Activated CD8-positive, alpha-beta T cell treated with anti-CD3 and anti-CD28 coated beads for 36 hours (primary cell): Measurements from ENCODE around the gene MAS1. TPM values are rescaled to one million over a fixed set of nuclear protein-coding genes. Genes with fewer than 3 reads are reported as not detected.

ENCODE experiments used
- ATAC-seq: fragments of 200-7000 bp; cut with Tn5 transposase; one replicate; pipeline ENCODE4 v1.10.0; 2021; ENCODE audit warnings: mild to moderate bottlenecking, moderate library complexity
- CTCF ChIA-PET: fragments of 350-600 bp; sonication (Branson Sonifier 250); formaldehyde crosslinking; loops from one replicate; lab custom pipeline; 2021; ENCODE audit warnings: antibody characterized with exemption; lab: Charles Lee
- POLR2A ChIA-PET: fragments of 350-600 bp; sonication (Branson Sonifier 250); formaldehyde crosslinking; loops from one replicate; lab custom pipeline; 2021; ENCODE audit warnings: antibody characterized with exemption; lab: Charles Lee
- DNase-seq: peaks from one replicate; pipeline ENCODE4 v3.0.0-alpha.2; 2020
- H3K27ac Mint-ChIP-seq: one replicate; pipeline ENCODE4 v1.8.0; 2021; ENCODE audit warnings: mild to moderate bottlenecking, mixed read lengths
- H3K27me3 Mint-ChIP-seq: one replicate; pipeline ENCODE4 v1.8.0; 2021; ENCODE audit warnings: mixed read lengths
- H3K36me3 Mint-ChIP-seq: one replicate; pipeline ENCODE4 v1.8.0; 2021; ENCODE audit warnings: low read depth, mixed read lengths
- H3K4me1 Mint-ChIP-seq: one replicate; pipeline ENCODE4 v1.8.0; 2021; ENCODE audit warnings: low read depth, mixed read lengths
- H3K4me3 Mint-ChIP-seq: one replicate; pipeline ENCODE4 v1.8.0; 2021; ENCODE audit warnings: mild to moderate bottlenecking, moderate library complexity, mixed read lengths
- H3K9me3 Mint-ChIP-seq: one replicate; pipeline ENCODE4 v1.8.0; 2021; ENCODE audit warnings: mixed read lengths
- CTCF ChIP-seq: fragments of 200-600 bp; IDR thresholded peaks from one replicate; pipeline ENCODE4 v1.8.0; 2022; ENCODE audit warnings: antibody characterized with exemption, mild to moderate bottlenecking
- intact Hi-C: fragments of 100-400 bp; cut with micrococcal nuclease; formaldehyde crosslinking; loops from one replicate; pipeline ENCODE4 v1.10.0; 2022
- total RNA-seq, 2 experiments: library from RNA; stranded (reverse); gene quantifications; one replicate each; pipeline ENCODE4 v1.2.3, GENCODE V29; 2021

MAS1 gene
- total RNA-seq, 2 experiments from 2014 or later = not detected

- Mint-ChIP-seq H3K36me3 (no peaks in the 10 kb centered on the region), H3K9me3 (no peaks in the 10 kb centered on the region), H3K4me1 (peaks cover 21% of the 10 kb centered on the region), H3K27ac (no peak overlapping the region), H3K27me3 (no peaks in the 10 kb centered on the region), H3K4me3 (no peak overlapping the region)
- CTCF ChIA-PET = no interaction called here
- no peak for TF ChIP-seq CTCF
- intact Hi-C loops = no loop called here
- DNase-seq (no peak), ATAC-seq (no peak)
- POLR2A ChIA-PET = no interaction called here
Observed at GRCh38 chr6:159926542-159927203, 35.9 kb downstream of the MAS1 start.

- CTCF ChIA-PET = interaction anchor here (1.0 to 1.9 kb wide), 3 partner anchors 39 to 203 kb away, joined by 3 to 5 read pairs (median 3); partner anchors contain the start of gene MAS1
- POLR2A ChIA-PET = interaction anchor here (0.7 to 1.3 kb wide), 4 partner anchors 9 to 140 kb away, joined by 3 to 5 read pairs (median 3); partner anchors contain the start of gene TCP1
- Mint-ChIP-seq H3K27me3 (no peaks in the 10 kb centered on the region), H3K36me3 (no peaks in the 10 kb centered on the region), H3K27ac (peak overlapping the region; percentile 48), H3K4me1 (peaks cover 28% of the 10 kb centered on the region), H3K9me3 (no peaks in the 10 kb centered on the region), H3K4me3 (no peak overlapping the region)
- no peak for TF ChIP-seq CTCF
- ATAC-seq (peak; percentile 26), DNase-seq (peak; percentile 37)
- intact Hi-C loops = no loop called here
Observed at GRCh38 chr6:159929819-159930218, 39.0 kb downstream of the MAS1 start.

GRCh38 chr6:159931112-159931511, 40.3 kb downstream of the MAS1 start:
- Mint-ChIP-seq H3K27ac (no peak overlapping the region), H3K36me3 (no peaks in the 10 kb centered on the region), H3K4me1 (peaks cover 28% of the 10 kb centered on the region), H3K27me3 (no peaks in the 10 kb centered on the region), H3K4me3 (no peak overlapping the region), H3K9me3 (no peaks in the 10 kb centered on the region)
- intact Hi-C loops = no loop called here
- POLR2A ChIA-PET = interaction anchor here (1.1 kb wide), 1 partner anchor 37 kb away, joined by 5 read pairs; no protein-coding TSS in a partner anchor
- CTCF ChIA-PET = interaction anchor here (0.6 to 1.9 kb wide), 4 partner anchors 37 to 204 kb away, joined by 3 to 5 read pairs (median 4); partner anchors contain the start of gene MAS1
- DNase-seq (peak; percentile 33), ATAC-seq (peak; percentile 84)
- TF ChIP-seq CTCF = no peak

DNA sequence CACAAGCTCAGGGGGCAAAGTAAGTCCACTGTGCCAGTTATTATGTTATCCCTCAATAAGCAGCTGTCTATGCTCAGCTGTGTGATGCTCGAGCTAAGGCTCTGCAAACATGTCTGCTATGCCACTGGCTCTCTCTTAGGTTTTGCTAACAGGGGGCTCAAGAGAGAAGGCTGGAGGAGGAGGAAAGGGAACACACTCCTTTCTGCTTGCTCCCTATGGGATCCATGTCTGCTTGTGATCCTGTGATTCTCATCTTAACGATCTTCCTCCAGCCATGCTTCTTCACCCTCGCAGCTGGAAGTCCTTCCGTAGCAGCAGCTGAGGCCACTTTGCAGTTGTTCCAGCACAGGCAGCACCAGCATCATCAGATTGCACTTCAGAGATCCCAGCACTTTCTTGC, 41.1 kb downstream of the MAS1 start:
- Mint-ChIP-seq H3K36me3 (no peaks in the 10 kb centered on the region), H3K9me3 (no peaks in the 10 kb centered on the region), H3K4me1 (peaks cover 28% of the 10 kb centered on the region), H3K4me3 (no peak overlapping the region), H3K27ac (no peak overlapping the region), H3K27me3 (no peaks in the 10 kb centered on the region)
- ChIA-PET CTCF (interaction anchor here (0.6 kb wide), 1 partner anchor 37 kb away, joined by 3 read pairs; no protein-coding TSS in a partner anchor), POLR2A (no interaction called here)
- TF ChIP-seq CTCF = no peak
- ATAC-seq (no peak), DNase-seq (no peak)
- intact Hi-C loops = no loop called here

- TF ChIP-seq CTCF = no peak
- H3K9me3 Mint-ChIP-seq = no peaks in the 10 kb centered on the region
- CTCF ChIA-PET = interaction anchor here (1.1 kb wide), 1 partner anchor 9 kb away, joined by 3 read pairs; no protein-coding TSS in a partner anchor
- intact Hi-C loops = no loop called here
- ATAC-seq (no peak), DNase-seq (no peak)
- H3K27me3 Mint-ChIP-seq = no peaks in the 10 kb centered on the region
- H3K4me1 Mint-ChIP-seq = peaks cover 28% of the 10 kb centered on the region
- POLR2A ChIA-PET = interaction anchor here (0.8 kb wide), 1 partner anchor 35 kb away, joined by 3 read pairs; no protein-coding TSS in a partner anchor
- H3K27ac Mint-ChIP-seq = no peak overlapping the region
- H3K4me3 Mint-ChIP-seq = no peak overlapping the region
- no peaks in the 10 kb centered on the region for H3K36me3 Mint-ChIP-seq
Observed at GRCh38 chr6:159933077-159933476, 42.3 kb downstream of the MAS1 start.
